Tibial nerve (tissue), 4 donors: ENCODE data around the gene RNF215. TPM values are rescaled to one million over a fixed set of nuclear protein-coding genes. Genes with fewer than 3 reads are reported as not detected.

Experiments
- DNase-seq, 2 donors: peaks; one replicate each; pipeline ENCODE4 v3.0.0-alpha.2; 2019; ENCODE audit warnings: low spot score in 2 of 2
- H3K27ac ChIP-seq, 4 donors: fragments of 200-600 bp; sonication (generic) in 3 of 4; one replicate each; pipeline ENCODE4 v1.5.1; 2017 to 2019; ENCODE audit warnings: mild to moderate bottlenecking in 1 of 4
- H3K27me3 ChIP-seq, 2 donors: fragments of 200-600 bp; sonication (generic) in 1 of 2; one replicate each; pipeline versions ENCODE4 v1.5.1 to v1.6.0; 2017 to 2019
- H3K36me3 ChIP-seq, 3 donors: fragments of 200-600 bp; sonication (generic); one replicate each; pipeline ENCODE4 v1.5.1; 2018 to 2019
- H3K4me1 ChIP-seq, 4 donors: fragments of 200-600 bp; sonication (generic) in 3 of 4; one replicate each; pipeline ENCODE4 v1.5.1; 2017 to 2019
- H3K4me3 ChIP-seq, 4 donors: fragments of 200-600 bp; sonication (generic) in 3 of 4; one replicate each; pipeline ENCODE4 v1.5.1; 2017 to 2019; ENCODE audit warnings: mild to moderate bottlenecking in 1 of 4, moderate library complexity in 1 of 4
- H3K9me3 ChIP-seq, 4 donors: fragments of 200-600 bp; sonication (generic) in 3 of 4; one replicate each; pipeline ENCODE4 v1.5.1; 2017 to 2019
- EP300 ChIP-seq, 2 donors: sonication (generic); formaldehyde crosslinking; IDR thresholded peaks; one replicate each; pipeline ENCODE4 v1.6.1; 2017; ENCODE audit warnings: antibody characterized with exemption in 2 of 2, mild to moderate bottlenecking in 1 of 2
- POLR2A ChIP-seq, 2 donors: fragments of 450-650 bp; IDR thresholded peaks; one replicate each; pipeline ENCODE4 v1.6.1; 2017; ENCODE audit warnings: antibody characterized with exemption in 2 of 2, mild to moderate bottlenecking in 2 of 2, moderate library complexity in 2 of 2
- WGBS, 2 donors: methylation state at CpG; one replicate each; pipeline ENCODE4 v1.1.5; 2018; 5-methylcytosine and 5-hydroxymethylcytosine counted together
- total RNA-seq, 4 donors: library from RNA; depleted of rRNA; stranded (reverse); fragments of >200 nt; gene quantifications; one replicate each; pipeline ENCODE4 v1.1.0, GENCODE V29; 2016
- TF ChIP-seq, protein P1 (sequence below), 5 experiments: fragments of 200-600 bp in 3 of 5; fragments of 450-650 bp in 2 of 5; sonication (generic) in 3 of 5; IDR thresholded peaks; one replicate each; pipeline ENCODE4 v1.5.1; 2016 to 2019; ENCODE audit warnings: antibody characterized with exemption in 5 of 5, mild to moderate bottlenecking in 3 of 5, moderate library complexity in 2 of 5

The RNF215 gene
- total RNA-seq, 4 donors from 2014 or later, result 19.9 to 42.4 (median 25.2) TPM

GRCh38 chr22:30426388-30427353, 39.5 kb upstream of the RNF215 start:
- peak in 1 of 2 donors; percentile 63 for TF ChIP-seq EP300 (IDR thresholded peaks at IDR 0.05)
- TF ChIP-seq, protein P1, sequence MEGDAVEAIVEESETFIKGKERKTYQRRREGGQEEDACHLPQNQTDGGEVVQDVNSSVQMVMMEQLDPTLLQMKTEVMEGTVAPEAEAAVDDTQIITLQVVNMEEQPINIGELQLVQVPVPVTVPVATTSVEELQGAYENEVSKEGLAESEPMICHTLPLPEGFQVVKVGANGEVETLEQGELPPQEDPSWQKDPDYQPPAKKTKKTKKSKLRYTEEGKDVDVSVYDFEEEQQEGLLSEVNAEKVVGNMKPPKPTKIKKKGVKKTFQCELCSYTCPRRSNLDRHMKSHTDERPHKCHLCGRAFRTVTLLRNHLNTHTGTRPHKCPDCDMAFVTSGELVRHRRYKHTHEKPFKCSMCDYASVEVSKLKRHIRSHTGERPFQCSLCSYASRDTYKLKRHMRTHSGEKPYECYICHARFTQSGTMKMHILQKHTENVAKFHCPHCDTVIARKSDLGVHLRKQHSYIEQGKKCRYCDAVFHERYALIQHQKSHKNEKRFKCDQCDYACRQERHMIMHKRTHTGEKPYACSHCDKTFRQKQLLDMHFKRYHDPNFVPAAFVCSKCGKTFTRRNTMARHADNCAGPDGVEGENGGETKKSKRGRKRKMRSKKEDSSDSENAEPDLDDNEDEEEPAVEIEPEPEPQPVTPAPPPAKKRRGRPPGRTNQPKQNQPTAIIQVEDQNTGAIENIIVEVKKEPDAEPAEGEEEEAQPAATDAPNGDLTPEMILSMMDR (IDR thresholded peaks at IDR 0.05), result peak; percentile 43 to 65 (median 53)
- no peak for TF ChIP-seq POLR2A (IDR thresholded peaks at IDR 0.05)
- H3K9me3 ChIP-seq, result no peaks in the 10 kb centered on the region
- no peaks in the 10 kb centered on the region for H3K36me3 ChIP-seq
- peaks cover 6 to 41% (median 27%) of the 10 kb centered on the region in 4 donors for H3K4me1 ChIP-seq
- no peaks in the 10 kb centered on the region for H3K27me3 ChIP-seq
- H3K27ac ChIP-seq, result peak overlapping the region in 3 of 4 donors; percentile 69 to 84 (median 80)
- 34 to 42% methylated on average over 23 to 28 of the region's 29 CpGs for WGBS, 2 donors
- peak; percentile 46 to 77 for DNase-seq
- peak overlapping the region; percentile 59 to 81 (median 60) for H3K4me3 ChIP-seq

DNA sequence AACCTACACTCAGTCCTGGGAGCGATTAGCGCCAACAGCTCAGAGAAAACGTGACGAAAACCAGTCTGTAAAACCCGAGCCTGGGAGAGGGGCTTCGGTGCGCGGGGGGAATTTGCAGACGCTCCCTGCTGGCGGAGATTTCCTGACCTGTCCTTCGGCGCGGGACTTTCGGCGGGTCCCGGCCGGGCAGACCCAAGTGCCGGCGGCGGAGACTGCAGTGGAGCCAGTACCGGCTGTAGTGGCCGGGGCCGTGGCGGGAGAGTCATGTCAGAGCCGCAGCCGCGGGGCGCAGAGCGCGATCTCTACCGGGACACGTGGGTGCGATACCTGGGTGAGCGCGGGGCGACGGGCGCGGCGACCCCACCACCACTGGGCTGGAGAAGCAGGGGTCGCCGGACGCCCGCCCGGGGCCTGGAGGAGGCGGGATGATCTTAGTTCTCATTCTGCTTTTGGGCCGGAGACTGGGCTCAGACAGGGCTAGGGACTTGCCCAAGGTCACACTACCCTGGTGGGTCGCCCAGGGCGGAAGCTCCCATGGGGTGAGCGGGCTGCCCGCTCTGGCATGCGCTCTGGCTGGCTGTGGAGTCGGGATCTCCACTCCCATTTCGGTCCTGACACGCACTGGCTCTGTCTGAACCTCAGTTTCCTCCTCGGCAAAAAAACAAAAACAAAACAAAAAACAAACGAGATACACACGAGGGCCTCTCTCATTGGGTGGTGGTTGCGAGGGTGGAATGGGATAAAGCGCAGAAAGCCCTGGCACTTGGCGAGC, 38.6 kb upstream of the RNF215 start, which contains the start of gene MTFP1:
MTFP1 (plus strand) TSS at position 153 of the 772 bp plus-strand sequence; CDS start at position 265, 112 bp downstream.
- peak in 1 of 2 donors; percentile 25 for DNase-seq
- Histone ChIP-seq H3K9me3 (no peaks in the 10 kb centered on the region), H3K27ac (peak within 1 kb of the TSS; percentile 80 to 98 (median 92)), H3K36me3 (peaks cover 0 to 1% (median 0%) of the 10 kb centered on the region in 3 donors), H3K27me3 (no peaks in the 10 kb centered on the region), H3K4me1 (peaks cover 6 to 48% (median 32%) of the 10 kb centered on the region in 4 donors), H3K4me3 (peak within 1 kb of the TSS; percentile 59 to 83 (median 70))
- TF ChIP-seq, protein P1 (IDR thresholded peaks at IDR 0.05), result peak in 1 of 5 experiments; percentile 24
- TF ChIP-seq POLR2A (IDR thresholded peaks at IDR 0.05) (no peak), EP300 (IDR thresholded peaks at IDR 0.05) (no peak)
- WGBS, 2 donors, result 1 to 4% methylated on average over 37 to 56 of the region's 61 CpGs

DNA sequence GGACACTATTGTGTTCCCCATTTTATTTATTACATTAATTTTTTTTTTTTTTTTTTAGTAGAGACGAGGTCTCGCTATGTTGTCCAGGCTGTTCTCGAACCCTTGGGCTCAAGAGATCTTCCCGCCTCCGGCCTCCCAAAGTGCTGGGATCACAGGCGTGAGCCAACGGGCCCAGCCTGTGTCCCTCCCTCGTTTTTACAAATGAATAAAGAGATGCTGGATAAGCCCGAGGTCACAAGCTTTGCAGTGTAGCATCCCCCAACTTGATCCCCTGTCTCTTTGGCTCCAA, 38.1 kb upstream of the RNF215 start:
- H3K36me3 ChIP-seq, result peaks cover 0 to 5% (median 0%) of the 10 kb centered on the region in 3 donors
- TF ChIP-seq POLR2A (IDR thresholded peaks at IDR 0.05), result no peak
- TF ChIP-seq EP300 (IDR thresholded peaks at IDR 0.05), result no peak
- TF ChIP-seq, protein P1 (IDR thresholded peaks at IDR 0.05), result no peak
- H3K27me3 ChIP-seq, result no peaks in the 10 kb centered on the region
- H3K4me1 ChIP-seq, result peaks cover 6 to 54% (median 38%) of the 10 kb centered on the region in 4 donors
- peak overlapping the region; percentile 59 to 81 (median 60) for H3K4me3 ChIP-seq
- 3 to 4% methylated on average over 9 of the region's 9 CpGs for WGBS, 2 donors
- peak overlapping the region in 3 of 4 donors; percentile 69 to 84 (median 80) for H3K27ac ChIP-seq
- H3K9me3 ChIP-seq, result no peaks in the 10 kb centered on the region
- DNase-seq, result no peak

- DNase-seq, result peak in 1 of 2 donors; percentile 15
- H3K4me1 ChIP-seq, result peaks cover 6 to 57% (median 39%) of the 10 kb centered on the region in 4 donors
Observed at GRCh38 chr22:30424534-30425326, 37.5 kb upstream of the RNF215 start.

More at GRCh38 chr22:30424534-30425326, 37.5 kb upstream of the RNF215 start:
- H3K36me3 ChIP-seq, result peaks cover 0 to 10% (median 0%) of the 10 kb centered on the region in 3 donors
- H3K4me3 ChIP-seq, result peak overlapping the region; percentile 59 to 83 (median 70)
- TF ChIP-seq, protein P1 (IDR thresholded peaks at IDR 0.05), result no peak
- TF ChIP-seq EP300 (IDR thresholded peaks at IDR 0.05) (no peak), POLR2A (IDR thresholded peaks at IDR 0.05) (no peak)
- H3K9me3 ChIP-seq, result no peaks in the 10 kb centered on the region
- WGBS, 2 donors, result 35 to 44% methylated on average over 20 of the region's 20 CpGs
- H3K27me3 ChIP-seq, result no peaks in the 10 kb centered on the region
- H3K27ac ChIP-seq, result peak overlapping the region; percentile 89 to 98 (median 96)
